H1 (cell line): ENCODE data around the gene ECE2.
A peak's percentile ranks its signal among the peaks of the same experiment; 100 is the strongest.

Source experiments
- CEBPB ChIP-seq: IDR thresholded peaks from 2 replicates; pipeline ENCODE4 v1.6.1; 2012; ENCODE audit warnings: low read depth, low read length
- CREB1 ChIP-seq: IDR thresholded peaks from 2 replicates; pipeline ENCODE4 v1.6.1; 2012; ENCODE audit warnings: inconsistent platforms
- CTCF ChIP-seq, 3 experiments: IDR thresholded peaks; 1 replicate in 2 of 3; 2 replicates in 1 of 3; pipeline versions ENCODE4 v1.5.1 to v1.6.1; 2011; ENCODE audit warnings: low read length in 3 of 3, mild to moderate bottlenecking in 3 of 3, inconsistent platforms in 2 of 3, low read depth in 1 of 3, moderate library complexity in 1 of 3; ENCODE audit not compliant: insufficient read depth in 1 of 3; ENCODE audit errors: control extremely low read depth in 1 of 3
- E2F6 ChIP-seq: IDR thresholded peaks from 2 replicates; pipeline ENCODE4 v1.6.1; 2012; ENCODE audit warnings: inconsistent platforms
- EP300 ChIP-seq, 2 experiments: IDR thresholded peaks; 1 replicate in 1 of 2; 2 replicates in 1 of 2; pipeline ENCODE4 v1.6.1; 2011 to 2012; ENCODE audit warnings: low read depth in 2 of 2, low read length in 2 of 2, mild to moderate bottlenecking in 2 of 2, borderline replicate concordance in 1 of 2, inconsistent platforms in 1 of 2, moderate library complexity in 1 of 2
- EZH2 ChIP-seq: fragments of 200-600 bp; sonication (generic); IDR thresholded peaks from 2 replicates; pipeline ENCODE4 v1.7.1; 2012; ENCODE audit warnings: low read depth, mild to moderate bottlenecking, moderate library complexity, low read length, inconsistent platforms; ENCODE audit not compliant: severe bottlenecking
- JUN ChIP-seq: IDR thresholded peaks from 2 replicates; pipeline ENCODE4 v1.6.1; 2011; ENCODE audit warnings: low read depth, mild to moderate bottlenecking, improper control_type of control experiment, low read length
- POLR2A ChIP-seq, 2 experiments: IDR thresholded peaks; 1 replicate in 1 of 2; 2 replicates in 1 of 2; pipeline ENCODE4 v1.6.1; 2011; ENCODE audit warnings: low read depth in 2 of 2, low read length in 2 of 2, mild to moderate bottlenecking in 2 of 2; ENCODE audit errors: control extremely low read depth in 1 of 2
- RAD21 ChIP-seq, 2 experiments: IDR thresholded peaks in 1 of 2; conservative IDR thresholded peaks in 1 of 2; 2 replicates each; pipeline ENCODE4 v1.6.1; 2011; ENCODE audit warnings: low read depth in 2 of 2, low read length in 2 of 2, improper control_type of control experiment in 1 of 2, inconsistent platforms in 1 of 2, mild to moderate bottlenecking in 1 of 2, moderate library complexity in 1 of 2
- RFX5 ChIP-seq: IDR thresholded peaks from 2 replicates; pipeline ENCODE4 v1.6.1; 2011; ENCODE audit warnings: low read depth, low read length, improper control_type of control experiment, borderline replicate concordance
- TAF1 ChIP-seq: IDR thresholded peaks from 2 replicates; pipeline ENCODE4 v1.6.1; 2011; ENCODE audit warnings: mild to moderate bottlenecking, low read depth, low read length
- TF ChIP-seq, protein P1 (sequence below): IDR thresholded peaks from 2 replicates; pipeline ENCODE4 v1.6.1; 2011; ENCODE audit warnings: low read length, improper control_type of control experiment

GRCh38 chr3:184260724-184261269 is 15.0 kb upstream of the ECE2 start:
- TF ChIP-seq POLR2A (IDR thresholded peaks at IDR 0.05; ENCODE audit: control extremely low read depth in 1 of 2, low read depth in 2 of 2, low read length in 2 of 2) (no peak), RAD21 (IDR thresholded peaks at IDR 0.05 in 1 of 2, conservative IDR thresholded peaks at IDR 0.05 in 1 of 2; ENCODE audit: low read depth in 2 of 2, low read length in 2 of 2) (no peak), CTCF (IDR thresholded peaks at IDR 0.05; ENCODE audit: control extremely low read depth in 1 of 3, insufficient read depth in 1 of 3, low read depth in 1 of 3, low read length in 3 of 3) (no peak; a peak in 1 of 4 replicates), CEBPB (no peak), EZH2 (peak; percentile 67), TAF1 (no peak), CREB1 (no peak), E2F6 (no peak), RFX5 (no peak), JUN (no peak), EP300 (IDR thresholded peaks at IDR 0.05; ENCODE audit: borderline replicate concordance in 1 of 2, low read depth in 2 of 2, low read length in 2 of 2) (no peak)
- TF ChIP-seq, protein P1, sequence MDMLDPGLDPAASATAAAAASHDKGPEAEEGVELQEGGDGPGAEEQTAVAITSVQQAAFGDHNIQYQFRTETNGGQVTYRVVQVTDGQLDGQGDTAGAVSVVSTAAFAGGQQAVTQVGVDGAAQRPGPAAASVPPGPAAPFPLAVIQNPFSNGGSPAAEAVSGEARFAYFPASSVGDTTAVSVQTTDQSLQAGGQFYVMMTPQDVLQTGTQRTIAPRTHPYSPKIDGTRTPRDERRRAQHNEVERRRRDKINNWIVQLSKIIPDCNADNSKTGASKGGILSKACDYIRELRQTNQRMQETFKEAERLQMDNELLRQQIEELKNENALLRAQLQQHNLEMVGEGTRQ, result no peak
